ENCODE results near the gene WFDC1. TPM values are rescaled to one million over a fixed set of nuclear protein-coding genes. Genes with fewer than 3 reads are reported as not detected.
"Not testable (repeated sequence)": the region's sequence is repeated elsewhere in the genome, so short reads cannot be mapped to it uniquely, and the experiment has no call there.

The WFDC1 gene
- total RNA-seq, 2 experiments from 2014 or later, result not detected

DNA sequence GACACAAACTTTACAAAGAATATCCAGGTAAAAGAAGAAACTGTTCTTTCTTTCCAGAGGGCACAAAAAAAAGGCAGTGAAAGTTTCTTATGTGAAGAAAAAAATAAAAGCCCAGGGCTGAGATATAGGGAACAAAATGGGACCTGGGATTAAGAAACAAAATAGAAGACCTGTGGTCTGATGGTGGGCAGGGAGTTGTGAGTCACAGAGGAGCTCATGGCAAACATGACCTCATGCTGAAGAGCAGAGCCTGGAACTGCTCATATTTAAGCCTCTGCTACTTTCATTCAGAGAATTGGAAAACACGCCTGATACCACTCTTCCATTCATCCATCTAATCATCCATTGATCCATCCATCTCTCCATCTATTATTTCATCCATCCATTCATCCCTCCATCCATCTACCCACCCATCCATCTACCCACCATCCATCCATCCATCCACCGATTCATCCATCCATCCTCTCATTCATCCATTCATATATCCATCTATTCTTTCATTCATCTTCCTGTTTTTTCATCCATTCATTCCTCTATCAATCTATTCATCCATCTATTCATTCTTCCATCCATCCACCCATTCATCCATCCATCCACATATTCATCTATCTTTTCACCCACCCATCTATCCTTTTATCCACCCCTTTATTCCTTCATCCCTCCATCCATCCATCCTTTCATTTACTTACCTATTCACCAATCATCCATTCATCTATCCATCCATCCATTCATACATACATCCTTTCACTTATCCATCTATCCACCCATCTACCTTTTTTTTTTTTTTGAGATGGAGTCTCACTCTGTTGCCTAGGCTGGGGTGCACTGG lies 30.0 kb downstream of the WFDC1 start:
- Mint-ChIP-seq H3K4me1 (ENCODE audit: low read depth) (no peaks in the 10 kb centered on the region), H3K36me3 (no peaks in the 10 kb centered on the region), H3K9me3 (no peaks in the 10 kb centered on the region), H3K27ac (no peak overlapping the region), H3K27me3 (peaks cover 2% of the 10 kb centered on the region), H3K4me3 (no peak overlapping the region)
- intact Hi-C loops (cut with micrococcal nuclease), result no loop called here
- ChIA-PET POLR2A (no interaction called here), CTCF (no interaction called here)
- no peak for DNase-seq

DNA sequence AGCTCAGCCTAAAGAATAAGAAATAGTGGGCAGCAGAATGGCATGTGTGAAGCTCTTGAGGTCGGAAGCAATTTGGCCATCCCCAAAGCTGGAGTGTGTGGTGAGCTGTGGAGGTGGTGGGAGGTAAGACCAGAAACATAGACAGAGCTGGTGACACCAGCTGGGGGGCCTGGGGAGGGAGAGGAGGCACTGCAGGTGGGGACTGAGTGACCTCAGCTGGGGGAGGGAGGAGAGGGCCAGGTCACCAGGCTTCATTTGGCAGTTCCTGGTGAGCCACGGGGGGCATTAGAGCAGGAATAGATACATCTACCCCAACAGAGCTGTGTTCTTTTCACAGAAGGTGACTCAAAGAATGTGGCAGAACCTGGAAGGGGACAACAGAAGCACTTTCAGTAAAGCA lies 31.9 kb downstream of the WFDC1 start:
- Mint-ChIP-seq H3K4me1 (ENCODE audit: low read depth) (no peaks in the 10 kb centered on the region), H3K27me3 (peaks cover 2% of the 10 kb centered on the region), H3K27ac (no peak overlapping the region), H3K4me3 (no peak overlapping the region), H3K36me3 (no peaks in the 10 kb centered on the region), H3K9me3 (no peaks in the 10 kb centered on the region)
- DNase-seq, result no peak
- CTCF ChIA-PET, result no interaction called here
- intact Hi-C loops (cut with micrococcal nuclease), result no loop called here
- POLR2A ChIA-PET, result no interaction called here

DNA sequence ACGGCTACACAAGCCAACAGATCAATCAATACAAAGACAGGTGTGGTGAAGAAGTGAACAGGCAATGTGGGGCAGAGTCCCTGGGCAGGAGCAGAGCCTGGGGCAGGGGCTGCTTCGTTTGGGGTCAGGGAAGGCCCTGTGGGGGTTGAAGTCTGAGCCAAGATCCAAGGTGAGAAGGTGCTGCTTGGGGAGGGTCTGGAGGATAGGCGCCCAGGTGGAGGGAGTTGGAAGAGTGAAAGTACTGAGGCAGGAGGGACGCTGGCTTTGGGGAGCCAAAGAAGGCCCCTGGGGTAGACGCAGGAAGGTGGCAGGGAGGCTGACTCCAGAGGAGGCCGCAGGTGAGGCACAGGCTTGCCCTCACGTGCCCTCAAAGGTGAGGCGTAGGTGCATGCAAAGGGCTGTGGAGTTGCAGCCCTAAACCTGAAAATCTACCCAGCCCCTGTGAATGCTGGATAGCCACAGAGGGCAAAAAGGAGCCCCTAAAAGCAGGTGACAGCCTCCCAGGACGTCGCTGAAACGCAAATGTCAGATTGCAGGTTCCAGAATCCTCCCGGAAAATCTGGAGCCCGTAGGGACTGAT lies 33.3 kb downstream of the WFDC1 start:
- intact Hi-C loops (cut with micrococcal nuclease), result no loop called here
- Mint-ChIP-seq H3K36me3 (no peaks in the 10 kb centered on the region), H3K4me1 (ENCODE audit: low read depth) (no peaks in the 10 kb centered on the region), H3K4me3 (no peak overlapping the region), H3K9me3 (no peaks in the 10 kb centered on the region), H3K27ac (no peak overlapping the region), H3K27me3 (no peaks in the 10 kb centered on the region)
- POLR2A ChIA-PET, result no interaction called here
- CTCF ChIA-PET, result no interaction called here
- DNase-seq, result no peak

DNA sequence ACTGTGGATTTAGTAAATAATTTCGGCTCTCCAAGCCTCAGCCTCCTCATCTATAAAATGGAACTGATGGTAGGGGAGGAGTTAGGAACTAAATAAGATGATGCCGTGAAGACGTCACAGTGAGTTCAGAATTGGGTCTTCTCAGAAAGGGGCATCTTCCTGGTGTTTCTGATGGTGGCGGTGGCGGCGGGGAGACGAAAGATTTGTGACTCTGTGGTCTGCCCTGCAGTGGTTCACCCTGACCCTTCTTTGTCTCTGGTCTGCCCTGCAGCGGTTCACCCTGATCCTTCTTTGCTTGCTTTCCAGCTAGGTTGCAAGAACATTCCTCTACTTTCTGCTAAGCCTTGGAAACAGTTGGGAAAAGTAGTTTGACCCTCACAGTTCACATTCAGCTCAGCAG lies 34.3 kb downstream of the WFDC1 start:
- CTCF ChIA-PET, result no interaction called here
- Mint-ChIP-seq H3K27me3 (no peaks in the 10 kb centered on the region), H3K4me3 (no peak overlapping the region), H3K4me1 (ENCODE audit: low read depth) (no peaks in the 10 kb centered on the region), H3K9me3 (no peaks in the 10 kb centered on the region), H3K36me3 (no peaks in the 10 kb centered on the region), H3K27ac (no peak overlapping the region)
- intact Hi-C loops (cut with micrococcal nuclease), result no loop called here
- POLR2A ChIA-PET, result no interaction called here
- no peak for DNase-seq

DNA sequence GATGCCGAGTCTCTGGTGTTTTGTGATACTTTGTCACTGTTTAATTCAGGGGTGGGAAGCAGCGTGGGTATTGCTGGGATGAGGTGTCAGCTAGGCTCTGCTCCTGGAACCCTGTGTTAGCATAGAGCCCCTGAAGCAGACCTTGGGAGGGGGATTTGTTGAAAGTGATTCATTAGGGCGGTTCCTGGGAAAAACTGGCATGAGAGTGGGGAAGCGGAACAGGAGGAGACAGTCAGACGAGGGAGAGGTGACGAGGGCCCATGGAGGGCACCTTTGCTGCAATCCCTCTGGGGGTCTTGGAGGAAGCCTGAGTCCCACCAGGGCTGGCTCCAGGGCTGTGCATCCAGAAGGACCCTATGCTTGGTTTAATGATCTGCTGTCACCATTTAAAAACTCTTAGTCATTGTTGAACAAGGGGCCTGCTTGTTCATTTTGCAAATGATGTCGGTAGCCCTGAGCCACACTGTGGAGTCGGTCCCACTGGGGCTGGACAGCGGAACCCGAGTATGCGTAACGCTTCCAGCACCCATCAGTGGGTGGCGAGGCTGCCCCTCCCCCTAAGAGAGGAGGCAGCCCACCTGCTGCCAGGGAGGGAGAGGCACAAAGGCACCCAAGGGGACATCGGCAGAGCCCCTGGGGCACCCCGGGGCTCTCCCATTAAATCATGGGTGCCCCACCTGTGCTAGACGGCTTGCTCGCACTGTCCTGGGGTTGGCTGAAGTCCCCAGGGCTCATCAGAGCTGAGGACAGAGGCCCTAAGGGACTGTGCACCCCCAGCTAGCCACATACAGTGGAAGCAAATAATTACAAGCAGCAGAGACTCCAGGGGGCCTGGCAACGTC lies 35.4 kb downstream of the WFDC1 start:
- Mint-ChIP-seq H3K4me3 (no peak overlapping the region), H3K9me3 (no peaks in the 10 kb centered on the region), H3K27ac (no peak overlapping the region), H3K4me1 (ENCODE audit: low read depth) (no peaks in the 10 kb centered on the region), H3K27me3 (no peaks in the 10 kb centered on the region), H3K36me3 (no peaks in the 10 kb centered on the region)
- no peak for DNase-seq
- intact Hi-C loops (cut with micrococcal nuclease), result no loop called here
- ChIA-PET CTCF (no interaction called here), POLR2A (no interaction called here)

DNA sequence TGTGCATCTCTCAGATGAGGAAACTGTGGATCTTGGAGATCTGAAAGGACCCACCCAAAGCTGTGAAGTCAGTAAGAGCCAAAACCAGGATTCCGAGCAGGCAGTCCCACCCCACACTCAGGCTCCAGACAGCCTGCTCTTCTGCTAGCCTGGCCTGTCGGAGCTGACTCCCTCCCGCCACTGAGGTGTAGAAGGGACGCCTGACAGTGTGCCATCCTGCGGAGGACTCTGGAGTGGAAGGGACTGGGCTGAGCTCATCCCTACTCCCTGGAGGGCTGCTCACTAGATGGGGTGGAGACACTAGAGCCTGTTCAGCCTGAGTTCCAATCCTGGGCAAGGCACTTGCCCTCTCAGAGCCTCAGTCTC lies 36.0 kb downstream of the WFDC1 start:
- peaks cover 4% of the 10 kb centered on the region for H3K9me3 Mint-ChIP-seq
- no peaks in the 10 kb centered on the region for H3K4me1 Mint-ChIP-seq (ENCODE audit: low read depth)
- ChIA-PET POLR2A (no interaction called here), CTCF (no interaction called here)
- H3K27ac Mint-ChIP-seq, result no peak overlapping the region
- peaks cover 2% of the 10 kb centered on the region for H3K36me3 Mint-ChIP-seq
- H3K27me3 Mint-ChIP-seq, result no peaks in the 10 kb centered on the region
- intact Hi-C loops (cut with micrococcal nuclease), result no loop called here
- DNase-seq, result no peak
- no peak overlapping the region for H3K4me3 Mint-ChIP-seq

DNA sequence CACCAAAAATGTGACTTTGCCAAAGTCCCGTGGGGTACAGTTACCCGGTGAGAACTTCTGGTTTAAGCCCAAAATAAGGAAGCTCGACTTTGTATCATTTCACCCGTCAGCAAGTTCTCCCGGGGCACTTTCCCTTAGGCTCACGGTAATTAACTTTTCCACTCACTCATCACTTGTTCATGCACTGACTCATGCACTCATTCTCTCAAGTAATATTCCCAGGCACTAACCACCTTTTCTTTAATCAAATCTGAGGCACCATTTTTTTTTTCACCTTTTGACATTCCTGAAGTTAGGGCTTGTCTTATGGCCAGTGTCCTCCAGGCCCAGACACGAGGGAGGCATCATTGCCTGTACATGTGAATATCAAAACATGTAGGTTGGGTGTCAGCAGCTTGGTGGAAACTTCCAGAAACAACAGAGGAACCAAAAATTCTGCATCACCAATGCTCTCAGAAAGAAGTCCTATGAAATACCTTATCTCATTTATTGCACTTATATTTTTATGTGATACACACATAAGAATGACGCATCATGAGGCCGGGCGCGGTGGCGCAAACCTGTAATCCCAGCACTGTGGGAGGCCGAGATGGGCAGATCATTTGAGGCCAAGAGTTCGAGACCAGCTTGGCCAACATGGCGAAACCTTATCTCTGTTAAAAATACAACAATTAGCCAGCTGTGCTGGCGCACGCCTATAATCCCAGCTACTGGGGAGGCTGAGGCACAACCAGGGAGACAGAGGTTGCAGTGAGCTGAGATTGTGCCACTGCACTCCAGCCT lies 37.5 kb downstream of the WFDC1 start:
- H3K9me3 Mint-ChIP-seq, result peaks cover 8% of the 10 kb centered on the region
- no peak for DNase-seq
- ChIA-PET CTCF (no interaction called here), POLR2A (no interaction called here)
- H3K4me3 Mint-ChIP-seq, result no peak overlapping the region
- H3K27me3 Mint-ChIP-seq, result no peaks in the 10 kb centered on the region
- H3K36me3 Mint-ChIP-seq, result peaks cover 4% of the 10 kb centered on the region
- H3K27ac Mint-ChIP-seq, result no peak overlapping the region
- intact Hi-C loops (cut with micrococcal nuclease), result no loop called here
- no peaks in the 10 kb centered on the region for H3K4me1 Mint-ChIP-seq (ENCODE audit: low read depth)

DNA sequence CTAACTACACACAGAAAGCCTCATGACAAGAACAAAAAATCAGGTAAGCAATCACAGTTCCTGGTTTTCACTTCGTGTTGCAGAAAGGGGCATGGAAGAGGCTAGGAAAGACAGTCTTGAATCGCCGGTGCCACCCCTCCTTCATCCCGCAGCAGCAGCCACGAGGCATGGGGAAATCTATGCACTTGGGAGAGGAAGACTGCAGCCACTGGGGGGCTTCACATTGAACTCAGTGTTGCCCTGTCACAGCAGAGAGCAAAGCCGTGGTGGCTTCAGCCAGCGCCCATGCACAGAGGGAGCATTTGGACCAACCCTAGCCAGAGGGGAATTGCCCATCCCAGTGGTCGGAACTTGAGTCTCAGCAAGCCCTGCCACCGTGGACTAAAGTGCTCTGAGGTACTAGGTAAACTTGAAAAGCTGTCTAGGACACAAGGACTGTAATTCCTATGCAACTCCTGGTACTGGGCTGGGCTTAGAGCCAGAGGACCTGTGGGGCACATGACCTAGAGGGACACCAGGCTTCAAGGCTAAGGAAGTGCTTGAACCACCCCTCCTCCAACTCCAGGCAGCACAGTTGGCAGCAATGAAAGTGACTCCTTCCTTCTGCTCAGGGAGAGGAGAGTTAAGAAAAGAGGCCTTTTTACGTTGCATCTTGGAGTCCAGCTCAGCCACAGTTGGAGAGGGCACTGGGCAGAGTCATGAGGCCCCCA lies 38.5 kb downstream of the WFDC1 start:
- POLR2A ChIA-PET, result no interaction called here
- Mint-ChIP-seq H3K27ac (no peak overlapping the region), H3K9me3 (peaks cover 12% of the 10 kb centered on the region), H3K27me3 (peaks cover 1% of the 10 kb centered on the region), H3K4me1 (ENCODE audit: low read depth) (no peaks in the 10 kb centered on the region), H3K36me3 (peaks cover 4% of the 10 kb centered on the region), H3K4me3 (no peak overlapping the region)
- CTCF ChIA-PET, result no interaction called here
- intact Hi-C loops (cut with micrococcal nuclease), result no loop called here
- no peak for DNase-seq

DNA sequence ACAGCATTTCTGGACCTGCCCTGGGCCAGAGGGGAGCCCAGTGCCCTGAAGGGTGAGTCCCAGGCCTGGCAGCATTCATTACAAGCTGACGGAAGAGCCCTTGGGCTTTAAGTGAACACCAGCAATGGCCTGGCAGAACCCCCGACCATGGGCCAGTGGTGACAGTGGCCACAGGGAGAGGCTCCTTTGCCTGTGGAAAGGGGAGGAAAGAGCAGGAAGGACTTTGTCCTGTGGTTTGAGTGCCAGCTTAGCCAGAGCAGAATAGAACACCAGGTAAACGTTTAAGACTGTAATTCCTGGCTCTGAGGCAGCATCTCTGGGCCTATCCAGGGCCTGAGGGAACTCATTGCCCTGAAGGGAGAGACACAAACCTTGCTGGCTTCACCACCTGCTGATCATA lies 39.4 kb downstream of the WFDC1 start:
- ChIA-PET POLR2A (no interaction called here), CTCF (no interaction called here)
- H3K27ac Mint-ChIP-seq, result no peak overlapping the region

DNA sequence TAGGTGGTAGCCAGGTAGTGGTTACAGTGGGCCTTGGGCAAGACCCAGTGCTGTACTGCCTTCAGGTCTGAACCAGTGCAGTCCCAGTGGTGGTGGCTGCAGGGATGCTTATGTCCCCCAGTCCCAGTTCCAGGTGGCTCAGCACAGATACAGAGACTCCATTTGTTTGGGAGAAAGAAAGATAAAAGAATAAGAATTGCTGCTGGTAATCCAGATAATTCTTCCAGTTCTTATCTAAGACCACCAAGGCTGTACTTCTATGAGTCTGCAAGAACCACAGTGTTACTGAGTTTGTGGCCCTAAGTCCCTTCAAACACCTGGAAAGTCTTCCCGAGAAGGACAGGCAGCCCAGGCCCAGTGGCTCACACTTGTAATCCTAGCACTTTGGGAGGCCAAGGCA lies 39.8 kb downstream of the WFDC1 start:
- Mint-ChIP-seq H3K9me3 (peaks cover 12% of the 10 kb centered on the region), H3K27me3 (peaks cover 1% of the 10 kb centered on the region), H3K4me3 (no peak overlapping the region), H3K27ac (no peak overlapping the region), H3K4me1 (ENCODE audit: low read depth) (no peaks in the 10 kb centered on the region), H3K36me3 (peaks cover 4% of the 10 kb centered on the region)
- CTCF ChIA-PET, result no interaction called here
- intact Hi-C loops (cut with micrococcal nuclease), result no loop called here
- POLR2A ChIA-PET, result no interaction called here
- no peak for DNase-seq

More for the DNA sequence above, 39.4 kb downstream of the WFDC1 start:
- Mint-ChIP-seq H3K4me3 (no peak overlapping the region), H3K27me3 (peaks cover 1% of the 10 kb centered on the region), H3K4me1 (ENCODE audit: low read depth) (no peaks in the 10 kb centered on the region), H3K36me3 (peaks cover 4% of the 10 kb centered on the region), H3K9me3 (peaks cover 12% of the 10 kb centered on the region)
- no peak for DNase-seq
- intact Hi-C loops (cut with micrococcal nuclease), result no loop called here

DNA sequence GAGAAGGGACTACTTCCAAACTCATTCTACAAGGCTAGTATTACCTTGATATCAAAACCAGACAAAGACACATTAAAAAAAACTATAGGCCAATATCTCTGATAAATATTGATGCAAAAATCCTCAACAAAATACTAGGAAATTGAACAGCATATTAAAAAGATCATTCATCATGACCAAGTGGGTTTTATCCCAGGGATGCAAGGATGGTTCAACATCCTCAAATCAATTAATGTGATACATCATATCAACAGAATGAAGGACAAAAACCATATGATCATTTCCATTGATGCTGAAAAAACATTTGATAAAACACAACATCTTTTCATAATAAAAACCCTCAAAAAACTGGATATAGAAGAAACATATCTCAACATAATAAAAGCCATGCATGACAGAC lies 42.6 kb downstream of the WFDC1 start:
- intact Hi-C loops (cut with micrococcal nuclease); DNase-seq; H3K4me1 Mint-ChIP-seq (ENCODE audit: low read depth); CTCF ChIA-PET; H3K36me3 Mint-ChIP-seq; H3K27me3 Mint-ChIP-seq; POLR2A ChIA-PET; H3K27ac Mint-ChIP-seq; H3K4me3 Mint-ChIP-seq: not testable (repeated sequence)
- peaks cover 12% of the 10 kb centered on the region for H3K9me3 Mint-ChIP-seq

DNA sequence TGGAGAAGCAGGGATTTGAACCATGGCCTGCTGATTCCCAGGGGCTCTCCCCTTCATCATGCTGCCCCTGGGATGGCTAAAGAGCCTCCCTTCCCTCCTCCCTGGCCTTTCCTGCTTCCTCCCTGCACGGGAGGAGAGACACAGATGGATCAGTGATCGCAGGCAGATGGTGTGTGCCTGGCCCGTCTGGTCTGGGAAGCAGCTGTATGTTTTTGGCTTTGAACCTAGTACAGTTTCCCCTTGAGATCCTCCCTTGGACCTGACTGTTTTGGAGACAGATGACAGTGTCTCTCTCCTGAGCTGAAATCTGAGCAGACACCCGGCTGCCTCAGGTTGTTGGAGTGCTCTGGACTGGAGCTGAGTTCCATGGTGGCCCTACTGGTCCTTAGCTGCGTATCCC lies 44.6 kb downstream of the WFDC1 start:
- intact Hi-C loops (cut with micrococcal nuclease), result no loop called here
- POLR2A ChIA-PET, result no interaction called here
- H3K27ac Mint-ChIP-seq, result no peak overlapping the region

More for the DNA sequence above, 44.6 kb downstream of the WFDC1 start:
- CTCF ChIA-PET, result no interaction called here
- Mint-ChIP-seq H3K36me3 (peaks cover 4% of the 10 kb centered on the region), H3K4me1 (ENCODE audit: low read depth) (no peaks in the 10 kb centered on the region), H3K4me3 (no peak overlapping the region), H3K9me3 (peaks cover 12% of the 10 kb centered on the region), H3K27me3 (peaks cover 1% of the 10 kb centered on the region)
- DNase-seq, result no peak
